Endothelial cell of umbilical vein (primary cell): Measurements from ENCODE around the gene CMIP.

Source experiments
- EZH2 ChIP-seq: IDR thresholded peaks from 2 replicates; pipeline ENCODE4 v1.6.1; 2012; ENCODE audit warnings: borderline replicate concordance, low read depth, mild to moderate bottlenecking, moderate library complexity, low read length, inconsistent platforms; ENCODE audit not compliant: severe bottlenecking
- JUN ChIP-seq: IDR thresholded peaks from 2 replicates; pipeline ENCODE4 v1.6.1; 2011; ENCODE audit warnings: borderline replicate concordance, low read depth; ENCODE audit not compliant: insufficient read length, insufficient read depth
- POLR2A ChIP-seq: IDR thresholded peaks from 2 replicates; pipeline ENCODE4 v1.6.1; 2012; ENCODE audit warnings: low read depth, mild to moderate bottlenecking, control low read depth, low read length
- POLR2AphosphoS5 ChIP-seq: IDR thresholded peaks from 2 replicates; pipeline ENCODE4 v1.6.1; 2012; ENCODE audit warnings: low read depth, mild to moderate bottlenecking, control low read depth, low read length, moderate library complexity; ENCODE audit not compliant: insufficient read depth
- TF ChIP-seq, protein P1 (sequence below), 2 donors: IDR thresholded peaks; 1 replicate in 1 of 2; 2 replicates in 1 of 2; pipeline ENCODE4 v1.5.1; 2011; ENCODE audit warnings: low read length in 2 of 2, mild to moderate bottlenecking in 2 of 2, moderate library complexity in 2 of 2, control low read depth in 1 of 2, inconsistent platforms in 1 of 2, low read depth in 1 of 2; ENCODE audit not compliant: insufficient read depth in 1 of 2; ENCODE audit errors: extremely low read depth in 1 of 2

DNA sequence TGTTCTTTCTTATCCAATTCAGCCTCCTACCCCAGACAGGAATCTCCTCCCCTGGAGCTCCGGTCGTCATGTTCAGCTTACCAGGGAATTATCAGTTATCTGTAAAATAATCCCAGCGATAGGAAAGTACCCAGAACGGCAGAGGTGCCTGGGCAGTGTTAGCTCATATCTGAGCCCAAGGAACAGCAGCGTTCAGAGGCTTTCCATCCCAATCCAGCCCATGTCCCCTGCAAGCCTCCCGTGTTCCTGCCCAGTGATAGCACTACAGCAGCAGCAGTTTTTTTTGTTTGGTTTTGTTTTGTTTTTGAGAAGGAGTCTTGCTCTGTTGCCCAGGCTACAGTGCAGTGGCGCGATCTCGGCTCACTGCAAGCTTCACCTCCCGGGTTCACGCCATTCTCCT, 158.2 kb downstream of the CMIP start:
- no peak for TF ChIP-seq POLR2A
- TF ChIP-seq, protein P1, sequence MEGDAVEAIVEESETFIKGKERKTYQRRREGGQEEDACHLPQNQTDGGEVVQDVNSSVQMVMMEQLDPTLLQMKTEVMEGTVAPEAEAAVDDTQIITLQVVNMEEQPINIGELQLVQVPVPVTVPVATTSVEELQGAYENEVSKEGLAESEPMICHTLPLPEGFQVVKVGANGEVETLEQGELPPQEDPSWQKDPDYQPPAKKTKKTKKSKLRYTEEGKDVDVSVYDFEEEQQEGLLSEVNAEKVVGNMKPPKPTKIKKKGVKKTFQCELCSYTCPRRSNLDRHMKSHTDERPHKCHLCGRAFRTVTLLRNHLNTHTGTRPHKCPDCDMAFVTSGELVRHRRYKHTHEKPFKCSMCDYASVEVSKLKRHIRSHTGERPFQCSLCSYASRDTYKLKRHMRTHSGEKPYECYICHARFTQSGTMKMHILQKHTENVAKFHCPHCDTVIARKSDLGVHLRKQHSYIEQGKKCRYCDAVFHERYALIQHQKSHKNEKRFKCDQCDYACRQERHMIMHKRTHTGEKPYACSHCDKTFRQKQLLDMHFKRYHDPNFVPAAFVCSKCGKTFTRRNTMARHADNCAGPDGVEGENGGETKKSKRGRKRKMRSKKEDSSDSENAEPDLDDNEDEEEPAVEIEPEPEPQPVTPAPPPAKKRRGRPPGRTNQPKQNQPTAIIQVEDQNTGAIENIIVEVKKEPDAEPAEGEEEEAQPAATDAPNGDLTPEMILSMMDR (IDR thresholded peaks at IDR 0.05; ENCODE audit: extremely low read depth in 1 of 2, insufficient read depth in 1 of 2, low read depth in 1 of 2, low read length in 2 of 2) = no peak
- TF ChIP-seq EZH2 = no peak
- no peak for TF ChIP-seq JUN
- no peak for TF ChIP-seq POLR2AphosphoS5
